ENCODE measurements around the gene HGF. TPM values are rescaled to one million over a fixed set of nuclear protein-coding genes. Genes with fewer than 3 reads are reported as not detected.

The HGF gene
- total RNA-seq, 2 donors from 2014 or later, result 12.6 to 35.7 TPM

- no peak for ATAC-seq (ENCODE audit: insufficient number of reproducible peaks, low FRiP score, low read depth)
- Histone ChIP-seq H3K36me3 (no peaks in the 10 kb centered on the region), H3K4me1 (ENCODE audit: control insufficient read depth in 1 of 2, low read depth in 2 of 2) (peaks cover 6 to 10% of the 10 kb centered on the region in 2 donors), H3K4me3 (no peak overlapping the region), H3K9me3 (no peaks in the 10 kb centered on the region), H3K27me3 (replicated peaks; ENCODE audit: insufficient read depth) (no peaks in the 10 kb centered on the region), H3K27ac (no peak overlapping the region)
- no peak for DNase-seq (ENCODE audit: low spot score)
- no peak for TF ChIP-seq CTCF (IDR thresholded peaks at IDR 0.05)
Measured at GRCh38 chr7:81684033-81684432, 85.8 kb downstream of the HGF start.

- no peak overlapping the region for H3K4me3 ChIP-seq
- H3K27me3 ChIP-seq (replicated peaks; ENCODE audit: insufficient read depth), result no peaks in the 10 kb centered on the region
- no peak overlapping the region for H3K27ac ChIP-seq
- H3K36me3 ChIP-seq, result no peaks in the 10 kb centered on the region
- no peak for ATAC-seq (ENCODE audit: insufficient number of reproducible peaks, low FRiP score, low read depth)
- no peak for DNase-seq (ENCODE audit: low spot score)
- no peaks in the 10 kb centered on the region for H3K9me3 ChIP-seq
- no peak for TF ChIP-seq CTCF (IDR thresholded peaks at IDR 0.05)
- H3K4me1 ChIP-seq (ENCODE audit: control insufficient read depth in 1 of 2, low read depth in 2 of 2), result peaks cover 6 to 9% of the 10 kb centered on the region in 2 donors
Measured at GRCh38 chr7:81682873-81683272, 87.0 kb downstream of the HGF start.

- DNase-seq (ENCODE audit: low spot score) (no peak), ATAC-seq (ENCODE audit: insufficient number of reproducible peaks, low FRiP score, low read depth) (no peak)
- Histone ChIP-seq H3K4me3 (no peak overlapping the region), H3K27me3 (replicated peaks; ENCODE audit: insufficient read depth) (no peaks in the 10 kb centered on the region), H3K9me3 (no peaks in the 10 kb centered on the region), H3K4me1 (ENCODE audit: control insufficient read depth in 1 of 2, low read depth in 2 of 2) (peaks cover 4 to 21% of the 10 kb centered on the region in 2 donors), H3K27ac (no peak overlapping the region), H3K36me3 (no peaks in the 10 kb centered on the region)
- no peak for TF ChIP-seq CTCF (IDR thresholded peaks at IDR 0.05)
Measured at GRCh38 chr7:81680120-81680519, 89.7 kb downstream of the HGF start.

GRCh38 chr7:81676813-81677212 is 93.0 kb downstream of the HGF start:
- Histone ChIP-seq H3K36me3 (no peaks in the 10 kb centered on the region), H3K27me3 (replicated peaks; ENCODE audit: insufficient read depth) (no peaks in the 10 kb centered on the region), H3K9me3 (no peaks in the 10 kb centered on the region), H3K4me3 (no peak overlapping the region), H3K27ac (peak overlapping the region; percentile 51 to 66), H3K4me1 (ENCODE audit: control insufficient read depth in 1 of 2, low read depth in 2 of 2) (peaks cover 8 to 36% of the 10 kb centered on the region in 2 donors)
- no peak for TF ChIP-seq CTCF (IDR thresholded peaks at IDR 0.05)
- ATAC-seq (ENCODE audit: insufficient number of reproducible peaks, low FRiP score, low read depth) (no peak), DNase-seq (ENCODE audit: low spot score) (no peak)

GRCh38 chr7:81676105-81676811 is 93.6 kb downstream of the HGF start:
- DNase-seq (ENCODE audit: low spot score) (no peak), ATAC-seq (ENCODE audit: insufficient number of reproducible peaks, low FRiP score, low read depth) (no peak)
- H3K4me1 ChIP-seq (ENCODE audit: control insufficient read depth in 1 of 2, low read depth in 2 of 2), result peaks cover 8 to 36% of the 10 kb centered on the region in 2 donors
- no peaks in the 10 kb centered on the region for H3K36me3 ChIP-seq
- TF ChIP-seq CTCF (IDR thresholded peaks at IDR 0.05), result no peak
- peak overlapping the region; percentile 51 to 66 for H3K27ac ChIP-seq
- H3K27me3 ChIP-seq (replicated peaks; ENCODE audit: insufficient read depth), result no peaks in the 10 kb centered on the region
- no peaks in the 10 kb centered on the region for H3K9me3 ChIP-seq
- H3K4me3 ChIP-seq, result peak overlapping the region; percentile 43
